Measurements from ENCODE around the gene NOX4. TPM values are rescaled to one million over a fixed set of nuclear protein-coding genes. Genes with fewer than 3 reads are reported as not detected.
"Not testable (repeated sequence)": the region's sequence is repeated elsewhere in the genome, so short reads cannot be mapped to it uniquely, and the experiment has no call there.

The NOX4 gene
- total RNA-seq, 2 donors from 2014 or later: 5.9 to 20.2 TPM

DNA sequence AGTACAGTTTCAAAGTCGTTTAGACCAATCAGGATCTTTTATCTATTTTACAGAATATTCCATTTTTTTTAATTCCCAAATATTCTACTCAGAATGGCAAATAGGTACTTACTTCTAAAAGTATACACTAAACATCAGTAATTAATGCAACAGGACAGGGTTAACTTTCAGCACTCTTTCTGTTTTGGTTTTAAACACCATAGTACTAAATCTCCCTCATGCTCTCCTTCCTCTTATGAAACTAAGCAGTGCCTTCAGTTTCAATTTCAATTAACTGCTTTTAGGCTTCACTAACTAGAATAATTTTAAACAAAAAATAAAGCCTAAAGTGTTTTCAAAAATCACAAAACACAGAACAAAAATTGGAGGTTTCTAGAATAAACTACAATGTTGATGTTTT lies 57.9 kb downstream of the NOX4 start:
- no peak overlapping the region for H3K27ac ChIP-seq
- TF ChIP-seq, protein P1, sequence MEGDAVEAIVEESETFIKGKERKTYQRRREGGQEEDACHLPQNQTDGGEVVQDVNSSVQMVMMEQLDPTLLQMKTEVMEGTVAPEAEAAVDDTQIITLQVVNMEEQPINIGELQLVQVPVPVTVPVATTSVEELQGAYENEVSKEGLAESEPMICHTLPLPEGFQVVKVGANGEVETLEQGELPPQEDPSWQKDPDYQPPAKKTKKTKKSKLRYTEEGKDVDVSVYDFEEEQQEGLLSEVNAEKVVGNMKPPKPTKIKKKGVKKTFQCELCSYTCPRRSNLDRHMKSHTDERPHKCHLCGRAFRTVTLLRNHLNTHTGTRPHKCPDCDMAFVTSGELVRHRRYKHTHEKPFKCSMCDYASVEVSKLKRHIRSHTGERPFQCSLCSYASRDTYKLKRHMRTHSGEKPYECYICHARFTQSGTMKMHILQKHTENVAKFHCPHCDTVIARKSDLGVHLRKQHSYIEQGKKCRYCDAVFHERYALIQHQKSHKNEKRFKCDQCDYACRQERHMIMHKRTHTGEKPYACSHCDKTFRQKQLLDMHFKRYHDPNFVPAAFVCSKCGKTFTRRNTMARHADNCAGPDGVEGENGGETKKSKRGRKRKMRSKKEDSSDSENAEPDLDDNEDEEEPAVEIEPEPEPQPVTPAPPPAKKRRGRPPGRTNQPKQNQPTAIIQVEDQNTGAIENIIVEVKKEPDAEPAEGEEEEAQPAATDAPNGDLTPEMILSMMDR (IDR thresholded peaks at IDR 0.05): no peak
- no peaks in the 10 kb centered on the region for H3K9me3 ChIP-seq
- no peak for DNase-seq (ENCODE audit: low spot score)
- no peak overlapping the region for H3K4me3 ChIP-seq
- H3K4me1 ChIP-seq: no peaks in the 10 kb centered on the region
- H3K36me3 ChIP-seq: no peaks in the 10 kb centered on the region
- H3K27me3 ChIP-seq: no peaks in the 10 kb centered on the region

GRCh38 chr11:89432182-89432581 lies 59.0 kb downstream of the NOX4 start:
- H3K4me1 ChIP-seq; H3K27ac ChIP-seq; H3K36me3 ChIP-seq; DNase-seq (ENCODE audit: low spot score); H3K27me3 ChIP-seq; H3K4me3 ChIP-seq; H3K9me3 ChIP-seq: not testable (repeated sequence)

DNA sequence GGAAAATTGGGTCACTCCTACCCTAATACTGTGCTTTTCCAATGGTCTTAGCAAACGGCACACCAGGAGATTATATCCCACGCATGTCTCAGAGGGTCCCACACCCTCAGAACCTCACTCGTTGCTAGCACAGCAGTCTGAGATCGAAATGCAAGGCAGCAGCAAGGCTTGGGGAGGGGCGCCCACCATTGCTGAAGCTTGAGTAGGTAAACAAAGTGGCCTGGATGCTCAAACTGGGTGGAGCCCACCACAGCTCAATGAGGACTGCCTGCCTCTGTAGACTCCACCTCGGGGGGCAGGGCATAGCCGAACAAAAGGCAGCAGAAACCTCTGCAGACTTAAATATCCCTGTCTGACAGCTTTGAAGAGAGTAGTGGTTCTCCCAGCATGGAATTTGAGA lies 64.7 kb downstream of the NOX4 start:
- not testable (repeated sequence) for H3K4me3 ChIP-seq; H3K9me3 ChIP-seq; H3K27ac ChIP-seq; DNase-seq (ENCODE audit: low spot score); H3K4me1 ChIP-seq; H3K27me3 ChIP-seq; H3K36me3 ChIP-seq

GRCh38 chr11:89421718-89422117 lies 69.5 kb downstream of the NOX4 start:
- Histone ChIP-seq H3K36me3 (no peaks in the 10 kb centered on the region), H3K4me1 (no peaks in the 10 kb centered on the region), H3K9me3 (no peaks in the 10 kb centered on the region), H3K27me3 (no peaks in the 10 kb centered on the region), H3K27ac (no peak overlapping the region), H3K4me3 (no peak overlapping the region)
- no peak for DNase-seq (ENCODE audit: low spot score)
- TF ChIP-seq, protein P1 (IDR thresholded peaks at IDR 0.05): no peak

DNA sequence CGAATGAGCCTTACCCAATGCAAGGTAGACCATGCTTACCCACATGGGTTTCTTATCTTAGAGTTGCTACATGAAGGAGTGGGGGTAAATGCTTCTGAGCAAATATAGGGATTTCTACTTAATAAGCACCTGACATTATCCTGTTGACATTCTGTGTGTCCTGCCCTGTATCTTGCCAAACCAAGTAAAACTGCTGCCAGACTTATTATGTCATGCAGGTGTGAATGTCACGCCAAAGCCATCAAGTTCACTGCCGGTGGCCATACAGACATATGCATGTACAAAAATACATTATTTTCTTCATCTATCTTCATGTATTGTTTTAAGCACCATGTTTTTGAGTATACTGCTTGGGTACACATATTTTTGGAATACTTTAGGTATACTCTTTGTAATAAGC lies 70.2 kb downstream of the NOX4 start:
- H3K4me3 ChIP-seq: no peak overlapping the region
- TF ChIP-seq, protein P1 (IDR thresholded peaks at IDR 0.05): no peak
- H3K4me1 ChIP-seq: no peaks in the 10 kb centered on the region
- H3K27ac ChIP-seq: no peak overlapping the region
- H3K27me3 ChIP-seq: no peaks in the 10 kb centered on the region
- H3K36me3 ChIP-seq: no peaks in the 10 kb centered on the region
- H3K9me3 ChIP-seq: no peaks in the 10 kb centered on the region
- no peak for DNase-seq (ENCODE audit: low spot score)

DNA sequence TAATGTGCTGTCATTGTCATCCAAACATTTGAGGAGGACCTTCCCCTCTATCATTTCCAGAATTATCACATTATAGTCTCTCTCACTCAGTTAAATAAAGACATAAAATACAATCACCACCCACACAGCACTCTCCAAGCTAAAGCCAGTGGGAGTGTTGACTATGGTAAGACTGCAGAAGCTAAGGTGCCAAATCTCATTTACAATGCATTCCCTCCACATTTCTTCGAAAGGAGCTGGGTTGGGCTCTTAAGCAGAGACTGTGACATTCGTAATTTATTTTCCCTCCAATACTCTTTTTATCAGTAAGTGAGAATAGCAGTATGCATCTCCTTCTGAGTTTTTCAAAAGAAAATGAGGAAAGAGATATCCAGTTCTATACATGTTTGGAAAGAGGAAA lies 74.2 kb downstream of the NOX4 start:
- Histone ChIP-seq H3K4me3 (no peak overlapping the region), H3K9me3 (no peaks in the 10 kb centered on the region), H3K27me3 (no peaks in the 10 kb centered on the region), H3K4me1 (no peaks in the 10 kb centered on the region), H3K27ac (no peak overlapping the region), H3K36me3 (no peaks in the 10 kb centered on the region)
- no peak for DNase-seq (ENCODE audit: low spot score)
- TF ChIP-seq, protein P1 (IDR thresholded peaks at IDR 0.05): no peak

GRCh38 chr11:89411112-89411511 lies 80.1 kb downstream of the NOX4 start:
- H3K36me3 ChIP-seq; H3K9me3 ChIP-seq; H3K4me1 ChIP-seq; DNase-seq (ENCODE audit: low spot score); H3K27ac ChIP-seq; H3K4me3 ChIP-seq; H3K27me3 ChIP-seq: not testable (repeated sequence)

DNA sequence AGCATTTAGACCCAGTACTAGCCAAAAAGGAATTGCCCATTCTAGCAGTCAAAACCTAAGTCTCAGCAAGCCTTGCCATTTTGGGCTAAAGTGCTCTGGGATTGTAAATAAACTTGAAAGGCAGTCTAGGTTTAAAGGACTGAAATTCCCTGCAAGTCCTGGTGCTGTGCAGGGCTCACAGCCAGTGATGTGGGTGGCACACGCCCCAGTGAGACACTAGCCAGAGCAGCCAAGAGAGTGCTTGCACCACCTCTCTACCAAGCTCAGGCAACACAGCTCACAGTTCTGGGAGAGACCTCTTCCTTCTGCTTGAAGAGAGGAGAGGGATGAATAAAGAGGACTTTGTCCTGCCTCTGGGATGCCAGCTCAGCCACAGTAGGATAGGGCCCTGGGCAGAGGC lies 80.5 kb downstream of the NOX4 start:
- not testable (repeated sequence) for H3K27me3 ChIP-seq; DNase-seq (ENCODE audit: low spot score); H3K4me1 ChIP-seq; H3K36me3 ChIP-seq; H3K4me3 ChIP-seq; H3K27ac ChIP-seq; H3K9me3 ChIP-seq

DNA sequence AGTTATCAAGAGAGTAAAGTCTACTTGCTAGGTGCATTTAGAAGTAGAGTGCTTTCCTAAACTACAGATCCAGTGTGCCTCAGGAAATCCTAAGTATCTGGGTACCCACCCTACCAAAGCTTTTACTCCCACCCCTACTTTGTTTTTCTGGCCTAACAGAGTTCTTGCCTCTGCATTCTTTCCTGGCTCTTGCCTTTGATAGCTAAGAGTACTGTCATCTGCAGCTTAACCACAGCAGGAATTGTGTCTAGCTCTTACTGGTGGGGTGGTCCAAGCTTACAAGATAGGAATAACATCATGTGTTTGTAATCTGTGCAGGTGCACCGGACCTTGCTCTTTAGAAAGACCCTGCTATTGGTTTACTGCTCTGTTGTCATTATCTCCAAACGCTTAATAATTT lies 82.7 kb downstream of the NOX4 start:
- not testable (repeated sequence) for H3K4me1 ChIP-seq; H3K27me3 ChIP-seq; H3K4me3 ChIP-seq; DNase-seq (ENCODE audit: low spot score); H3K36me3 ChIP-seq; H3K27ac ChIP-seq; H3K9me3 ChIP-seq
